Measurements from ENCODE around the gene HSD17B8. TPM values are rescaled to one million over a fixed set of nuclear protein-coding genes. Genes with fewer than 3 reads are reported as not detected.

HSD17B8 gene
- total and polyA plus RNA-seq, 4 donors: 2.7 to 8.8 (median 4.4) TPM

GRCh38 chr6:33164665-33165373, 39.6 kb upstream of the HSD17B8 start:
- Histone ChIP-seq H3K36me3 (ENCODE audit: control insufficient read depth in 1 of 2, insufficient read depth in 2 of 2, low read length in 1 of 2) (no peaks in the 10 kb centered on the region), H3K9me3 (ENCODE audit: control insufficient read depth, low read length) (no peaks in the 10 kb centered on the region), H3K27ac (ENCODE audit: low read depth in 1 of 2, low read length in 2 of 2) (no peak overlapping the region), H3K4me3 (ENCODE audit: low read length in 2 of 2) (no peak overlapping the region), H3K27me3 (ENCODE audit: control insufficient read depth in 1 of 2, insufficient read depth in 2 of 2, low read length in 1 of 2) (no peaks in the 10 kb centered on the region), H3K4me1 (ENCODE audit: control insufficient read depth in 1 of 2, insufficient read depth in 2 of 2, low read length in 2 of 2) (no peaks in the 10 kb centered on the region)
- ATAC-seq (ENCODE audit: low FRiP score) (no peak), DNase-seq (no peak)
- intact Hi-C loops (cut with DNase I): loop anchor here in 1 of 2 donors (5.0 kb wide), 1 partner anchor 32 kb away; no protein-coding TSS in a partner anchor
- WGBS, 2 donors: 72 to 73% methylated on average over 14 of the region's 14 CpGs

- 84 to 89% methylated on average over 17 of the region's 17 CpGs for WGBS, 2 donors
- intact Hi-C loops (cut with DNase I): no loop called here
- Histone ChIP-seq H3K27ac (ENCODE audit: low read depth in 1 of 2, low read length in 2 of 2) (no peak overlapping the region), H3K9me3 (ENCODE audit: control insufficient read depth, low read length) (no peaks in the 10 kb centered on the region), H3K36me3 (ENCODE audit: control insufficient read depth in 1 of 2, insufficient read depth in 2 of 2, low read length in 1 of 2) (no peaks in the 10 kb centered on the region), H3K27me3 (ENCODE audit: control insufficient read depth in 1 of 2, insufficient read depth in 2 of 2, low read length in 1 of 2) (no peaks in the 10 kb centered on the region), H3K4me3 (ENCODE audit: low read length in 2 of 2) (no peak overlapping the region), H3K4me1 (ENCODE audit: control insufficient read depth in 1 of 2, insufficient read depth in 2 of 2, low read length in 2 of 2) (no peaks in the 10 kb centered on the region)
- no peak for ATAC-seq (ENCODE audit: low FRiP score)
- DNase-seq: no peak
Measured at GRCh38 chr6:33165581-33166258, 38.7 kb upstream of the HSD17B8 start.

GRCh38 chr6:33166363-33166762, 38.1 kb upstream of the HSD17B8 start:
- no peak overlapping the region for H3K4me3 ChIP-seq (ENCODE audit: low read length in 2 of 2)
- no peaks in the 10 kb centered on the region for H3K36me3 ChIP-seq (ENCODE audit: control insufficient read depth in 1 of 2, insufficient read depth in 2 of 2, low read length in 1 of 2)
- DNase-seq (no peak), ATAC-seq (ENCODE audit: low FRiP score) (no peak)
- no peaks in the 10 kb centered on the region for H3K9me3 ChIP-seq (ENCODE audit: control insufficient read depth, low read length)
- no peaks in the 10 kb centered on the region for H3K4me1 ChIP-seq (ENCODE audit: control insufficient read depth in 1 of 2, insufficient read depth in 2 of 2, low read length in 2 of 2)
- H3K27ac ChIP-seq (ENCODE audit: low read depth in 1 of 2, low read length in 2 of 2): no peak overlapping the region
- intact Hi-C loops (cut with DNase I): no loop called here
- no peaks in the 10 kb centered on the region for H3K27me3 ChIP-seq (ENCODE audit: control insufficient read depth in 1 of 2, insufficient read depth in 2 of 2, low read length in 1 of 2)
- WGBS, 2 donors: 91% methylated on average over 6 of the region's 6 CpGs

- Histone ChIP-seq H3K4me1 (ENCODE audit: control insufficient read depth in 1 of 2, insufficient read depth in 2 of 2, low read length in 2 of 2) (no peaks in the 10 kb centered on the region), H3K4me3 (ENCODE audit: low read length in 2 of 2) (no peak overlapping the region), H3K9me3 (ENCODE audit: control insufficient read depth, low read length) (no peaks in the 10 kb centered on the region), H3K27ac (ENCODE audit: low read depth in 1 of 2, low read length in 2 of 2) (no peak overlapping the region), H3K36me3 (ENCODE audit: control insufficient read depth in 1 of 2, insufficient read depth in 2 of 2, low read length in 1 of 2) (no peaks in the 10 kb centered on the region), H3K27me3 (ENCODE audit: control insufficient read depth in 1 of 2, insufficient read depth in 2 of 2, low read length in 1 of 2) (no peaks in the 10 kb centered on the region)
- DNase-seq: no peak
- intact Hi-C loops (cut with DNase I): no loop called here
- 87 to 94% methylated on average over 7 of the region's 7 CpGs for WGBS, 2 donors
- ATAC-seq (ENCODE audit: low FRiP score): no peak
Measured at GRCh38 chr6:33166811-33167210, 37.6 kb upstream of the HSD17B8 start.

- no peak overlapping the region for H3K27ac ChIP-seq (ENCODE audit: low read depth in 1 of 2, low read length in 2 of 2)
- 90 to 91% methylated on average over 16 to 19 of the region's 19 CpGs for WGBS, 2 donors
- no peak overlapping the region for H3K4me3 ChIP-seq (ENCODE audit: low read length in 2 of 2)
- DNase-seq (no peak), ATAC-seq (ENCODE audit: low FRiP score) (no peak)
- no peaks in the 10 kb centered on the region for H3K4me1 ChIP-seq (ENCODE audit: control insufficient read depth in 1 of 2, insufficient read depth in 2 of 2, low read length in 2 of 2)
- intact Hi-C loops (cut with DNase I): no loop called here
- H3K36me3 ChIP-seq (ENCODE audit: control insufficient read depth in 1 of 2, insufficient read depth in 2 of 2, low read length in 1 of 2): no peaks in the 10 kb centered on the region
- H3K9me3 ChIP-seq (ENCODE audit: control insufficient read depth, low read length): no peaks in the 10 kb centered on the region
- no peaks in the 10 kb centered on the region for H3K27me3 ChIP-seq (ENCODE audit: control insufficient read depth in 1 of 2, insufficient read depth in 2 of 2, low read length in 1 of 2)
Measured at GRCh38 chr6:33167374-33168283, 36.8 kb upstream of the HSD17B8 start.

- no peaks in the 10 kb centered on the region for H3K4me1 ChIP-seq (ENCODE audit: control insufficient read depth in 1 of 2, insufficient read depth in 2 of 2, low read length in 2 of 2)
- no peaks in the 10 kb centered on the region for H3K27me3 ChIP-seq (ENCODE audit: control insufficient read depth in 1 of 2, insufficient read depth in 2 of 2, low read length in 1 of 2)
- H3K4me3 ChIP-seq (ENCODE audit: low read length in 2 of 2): no peak overlapping the region
- 75 to 81% methylated on average over 6 of the region's 6 CpGs for WGBS, 2 donors
- H3K36me3 ChIP-seq (ENCODE audit: control insufficient read depth in 1 of 2, insufficient read depth in 2 of 2, low read length in 1 of 2): no peaks in the 10 kb centered on the region
- ATAC-seq (ENCODE audit: low FRiP score) (no peak), DNase-seq (no peak)
- intact Hi-C loops (cut with DNase I): no loop called here
- H3K27ac ChIP-seq (ENCODE audit: low read depth in 1 of 2, low read length in 2 of 2): no peak overlapping the region
- H3K9me3 ChIP-seq (ENCODE audit: control insufficient read depth, low read length): no peaks in the 10 kb centered on the region
Measured at GRCh38 chr6:33168284-33168601, 36.2 kb upstream of the HSD17B8 start.

GRCh38 chr6:33168639-33169038, 35.8 kb upstream of the HSD17B8 start:
- ATAC-seq (ENCODE audit: low FRiP score): no peak
- H3K4me1 ChIP-seq (ENCODE audit: control insufficient read depth in 1 of 2, insufficient read depth in 2 of 2, low read length in 2 of 2): no peaks in the 10 kb centered on the region
- H3K36me3 ChIP-seq (ENCODE audit: control insufficient read depth in 1 of 2, insufficient read depth in 2 of 2, low read length in 1 of 2): no peaks in the 10 kb centered on the region
- no peaks in the 10 kb centered on the region for H3K27me3 ChIP-seq (ENCODE audit: control insufficient read depth in 1 of 2, insufficient read depth in 2 of 2, low read length in 1 of 2)
- H3K27ac ChIP-seq (ENCODE audit: low read depth in 1 of 2, low read length in 2 of 2): no peak overlapping the region
- no peak overlapping the region for H3K4me3 ChIP-seq (ENCODE audit: low read length in 2 of 2)
- 73 to 77% methylated on average over 5 of the region's 5 CpGs for WGBS, 2 donors
- H3K9me3 ChIP-seq (ENCODE audit: control insufficient read depth, low read length): no peaks in the 10 kb centered on the region
- DNase-seq: no peak
- intact Hi-C loops (cut with DNase I): no loop called here

GRCh38 chr6:33169291-33170175, 34.9 kb upstream of the HSD17B8 start:
- Histone ChIP-seq H3K9me3 (ENCODE audit: control insufficient read depth, low read length) (no peaks in the 10 kb centered on the region), H3K27ac (ENCODE audit: low read depth in 1 of 2, low read length in 2 of 2) (no peak overlapping the region), H3K27me3 (ENCODE audit: control insufficient read depth in 1 of 2, insufficient read depth in 2 of 2, low read length in 1 of 2) (no peaks in the 10 kb centered on the region), H3K36me3 (ENCODE audit: control insufficient read depth in 1 of 2, insufficient read depth in 2 of 2, low read length in 1 of 2) (no peaks in the 10 kb centered on the region), H3K4me3 (ENCODE audit: low read length in 2 of 2) (no peak overlapping the region), H3K4me1 (ENCODE audit: control insufficient read depth in 1 of 2, insufficient read depth in 2 of 2, low read length in 2 of 2) (no peaks in the 10 kb centered on the region)
- DNase-seq: no peak
- intact Hi-C loops (cut with DNase I): no loop called here
- no peak for ATAC-seq (ENCODE audit: low FRiP score)
- 96 to 97% methylated on average over 10 of the region's 10 CpGs for WGBS, 2 donors
